Vagina (tissue), 2 donors: ENCODE results near the gene SUPT5H. TPM values are rescaled to one million over a fixed set of nuclear protein-coding genes. Genes with fewer than 3 reads are reported as not detected.

Experiments
- DNase-seq, 2 donors: peaks; one replicate each; pipeline ENCODE4 v3.0.0-alpha.2; 2017; ENCODE audit errors: extremely low spot score in 2 of 2
- H3K27ac ChIP-seq: fragments of 200-600 bp; sonication (generic); one replicate; pipeline ENCODE4 v1.5.1; 2019
- H3K27me3 ChIP-seq: fragments of 200-600 bp; sonication (generic); one replicate; pipeline ENCODE4 v1.5.1; 2019
- H3K36me3 ChIP-seq, 2 donors: fragments of 200-600 bp; sonication (generic); one replicate each; pipeline ENCODE4 v1.5.1; 2017 to 2019
- H3K4me1 ChIP-seq: fragments of 200-600 bp; sonication (generic); one replicate; pipeline ENCODE4 v1.5.1; 2019
- H3K4me3 ChIP-seq, 2 donors: fragments of 200-600 bp; sonication (generic); 1 replicate in 1 of 2; 2 replicates in 1 of 2; pipeline ENCODE4 v1.5.1; 2016 to 2019
- H3K9me3 ChIP-seq: fragments of 200-600 bp; sonication (generic); one replicate; pipeline ENCODE4 v1.5.1; 2019
- POLR2A ChIP-seq, 2 donors: fragments of 450-650 bp; IDR thresholded peaks; one replicate each; pipeline ENCODE4 v1.6.1; 2017; ENCODE audit warnings: antibody characterized with exemption in 2 of 2, mild to moderate bottlenecking in 2 of 2, moderate library complexity in 2 of 2
- POLR2AphosphoS5 ChIP-seq, 2 donors: sonication (generic); formaldehyde crosslinking; IDR thresholded peaks; one replicate each; pipeline ENCODE4 v1.9.0; 2017; ENCODE audit warnings: antibody characterized with exemption in 2 of 2, mild to moderate bottlenecking in 2 of 2, low read depth in 1 of 2; ENCODE audit not compliant: insufficient read depth in 1 of 2
- intact Hi-C: fragments of 100-400 bp; cut with DNase I; formaldehyde crosslinking; loops from one replicate; pipeline ENCODE4 v1.15.1; 2023
- microRNA-seq: library from miRNA; unstranded; fragments of <30 nt; microRNA quantifications from one replicate; pipeline ENCODE4, GENCODE V29; 2017; ENCODE audit warnings: borderline number of aligned reads, borderline replicate concordance
- small RNA-seq: library from RNA; depleted of rRNA; stranded (forward); fragments of <200 nt; gene quantifications from one replicate; pipeline ENCODE3, GENCODE V24; 2016
- total RNA-seq: library from RNA; depleted of rRNA; stranded (reverse); fragments of >200 nt; gene quantifications from one replicate; pipeline ENCODE4 v1.2.3, GENCODE V29; 2016
- TF ChIP-seq, protein P1 (sequence below), 3 experiments: fragments of 450-650 bp in 2 of 3; fragments of 200-600 bp in 1 of 3; sonication (generic) in 1 of 3; IDR thresholded peaks; one replicate each; pipeline ENCODE4 v1.5.1; 2017 to 2019; ENCODE audit warnings: antibody characterized with exemption in 3 of 3, mild to moderate bottlenecking in 2 of 3, moderate library complexity in 2 of 3

The SUPT5H gene
- total RNA-seq, 1 donor from 2014 or later: 113 TPM

DNA sequence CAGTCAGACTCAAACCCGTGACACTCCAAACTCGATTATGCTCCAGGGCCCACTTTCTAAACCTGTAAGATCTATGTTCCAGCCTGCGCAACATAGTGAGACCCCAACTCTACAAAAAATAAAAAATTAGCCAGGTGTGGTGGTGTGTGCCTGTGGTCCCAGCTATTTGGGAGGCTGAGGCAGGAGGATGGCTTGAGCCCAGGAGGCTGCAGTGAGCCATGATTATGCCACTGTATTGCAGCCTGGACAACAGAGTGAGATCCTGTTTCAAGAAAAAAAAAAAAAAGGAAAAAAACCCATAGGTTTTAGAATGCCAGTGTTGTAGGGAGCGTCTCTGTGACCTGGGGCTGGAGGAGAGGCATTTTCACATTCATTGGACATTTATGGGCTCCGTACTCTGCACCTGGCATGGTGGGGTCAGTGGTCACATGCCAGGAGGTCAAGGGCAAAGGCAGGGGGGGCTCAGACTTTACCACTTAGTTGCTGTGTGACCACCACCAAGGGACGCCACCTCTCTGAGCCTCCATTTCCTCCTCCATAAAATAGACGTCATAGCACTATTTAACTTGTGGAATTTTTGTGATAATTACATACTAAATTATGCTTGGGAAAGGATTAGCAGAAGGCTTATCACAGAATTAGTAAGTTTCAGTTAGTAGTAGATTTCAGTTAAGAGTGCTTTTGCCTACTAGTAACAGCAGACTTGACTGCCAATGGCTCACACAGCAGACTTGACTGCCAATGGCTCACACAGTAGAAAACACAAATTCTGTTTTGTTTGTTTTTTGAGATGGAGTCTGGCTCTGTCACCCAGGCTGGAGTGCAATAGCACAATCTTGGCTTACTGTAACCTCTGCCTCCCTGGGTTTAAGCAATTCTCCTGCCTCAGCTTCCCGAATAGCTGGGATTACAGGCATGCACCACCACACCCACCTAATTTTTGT is 75.4 kb downstream of the SUPT5H start:
- H3K27me3 ChIP-seq: no peaks in the 10 kb centered on the region
- H3K9me3 ChIP-seq: no peaks in the 10 kb centered on the region
- peaks cover 2% of the 10 kb centered on the region for H3K4me1 ChIP-seq
- intact Hi-C loops: no loop called here
- TF ChIP-seq, protein P1, sequence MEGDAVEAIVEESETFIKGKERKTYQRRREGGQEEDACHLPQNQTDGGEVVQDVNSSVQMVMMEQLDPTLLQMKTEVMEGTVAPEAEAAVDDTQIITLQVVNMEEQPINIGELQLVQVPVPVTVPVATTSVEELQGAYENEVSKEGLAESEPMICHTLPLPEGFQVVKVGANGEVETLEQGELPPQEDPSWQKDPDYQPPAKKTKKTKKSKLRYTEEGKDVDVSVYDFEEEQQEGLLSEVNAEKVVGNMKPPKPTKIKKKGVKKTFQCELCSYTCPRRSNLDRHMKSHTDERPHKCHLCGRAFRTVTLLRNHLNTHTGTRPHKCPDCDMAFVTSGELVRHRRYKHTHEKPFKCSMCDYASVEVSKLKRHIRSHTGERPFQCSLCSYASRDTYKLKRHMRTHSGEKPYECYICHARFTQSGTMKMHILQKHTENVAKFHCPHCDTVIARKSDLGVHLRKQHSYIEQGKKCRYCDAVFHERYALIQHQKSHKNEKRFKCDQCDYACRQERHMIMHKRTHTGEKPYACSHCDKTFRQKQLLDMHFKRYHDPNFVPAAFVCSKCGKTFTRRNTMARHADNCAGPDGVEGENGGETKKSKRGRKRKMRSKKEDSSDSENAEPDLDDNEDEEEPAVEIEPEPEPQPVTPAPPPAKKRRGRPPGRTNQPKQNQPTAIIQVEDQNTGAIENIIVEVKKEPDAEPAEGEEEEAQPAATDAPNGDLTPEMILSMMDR (IDR thresholded peaks at IDR 0.05): no peak
- TF ChIP-seq POLR2AphosphoS5 (IDR thresholded peaks at IDR 0.05; ENCODE audit: insufficient read depth in 1 of 2, low read depth in 1 of 2) (no peak), POLR2A (IDR thresholded peaks at IDR 0.05) (no peak)
- H3K27ac ChIP-seq: no peak overlapping the region
- H3K36me3 ChIP-seq: no peaks in the 10 kb centered on the region
- no peak overlapping the region for H3K4me3 ChIP-seq
- DNase-seq: no peak

DNA sequence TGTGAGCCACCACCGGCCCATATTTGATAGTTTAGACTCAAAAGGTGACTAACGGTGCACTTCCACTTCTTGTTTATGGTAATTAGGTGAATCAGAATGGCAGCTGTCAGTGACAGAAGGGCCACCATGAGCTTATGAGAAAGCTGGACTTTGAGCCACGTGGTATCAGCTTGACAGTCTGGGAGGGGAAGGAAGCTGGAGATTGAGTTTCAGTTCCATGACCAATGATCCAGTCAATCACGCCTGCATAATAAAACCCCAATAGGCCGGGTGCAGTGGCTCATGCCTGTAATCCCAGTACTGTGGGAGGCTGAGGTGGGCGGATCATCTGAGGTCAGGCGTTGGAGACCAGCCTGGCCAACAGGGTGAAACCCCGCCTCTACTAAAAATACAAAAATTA is 79.1 kb downstream of the SUPT5H start:
- DNase-seq: no peak
- intact Hi-C loops: no loop called here
- Histone ChIP-seq H3K4me1 (no peaks in the 10 kb centered on the region), H3K9me3 (no peaks in the 10 kb centered on the region), H3K36me3 (no peaks in the 10 kb centered on the region), H3K27ac (no peak overlapping the region), H3K27me3 (no peaks in the 10 kb centered on the region), H3K4me3 (no peak overlapping the region)
- TF ChIP-seq, protein P1 (IDR thresholded peaks at IDR 0.05): no peak
- TF ChIP-seq POLR2AphosphoS5 (IDR thresholded peaks at IDR 0.05; ENCODE audit: insufficient read depth in 1 of 2, low read depth in 1 of 2) (no peak), POLR2A (IDR thresholded peaks at IDR 0.05) (no peak)

DNA sequence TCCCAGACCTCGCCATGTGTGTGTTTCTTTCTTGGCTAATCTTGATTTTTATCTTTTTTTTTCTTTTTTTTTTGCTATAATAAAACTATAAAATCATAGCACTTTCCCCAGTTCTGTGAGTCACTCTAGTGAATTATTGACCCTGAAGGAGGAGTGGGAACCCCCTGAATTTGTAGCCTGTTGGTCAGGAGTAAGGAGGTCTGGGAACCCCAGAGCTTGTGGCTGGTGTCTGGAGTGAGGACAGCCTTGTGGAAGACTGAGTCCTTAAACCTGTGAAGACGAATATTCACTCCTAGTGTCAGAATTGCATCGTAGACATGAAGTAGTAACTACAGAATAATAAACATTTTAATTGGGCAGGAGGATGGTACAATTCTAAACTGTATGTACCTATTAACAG is 79.8 kb downstream of the SUPT5H start:
- H3K4me1 ChIP-seq: no peaks in the 10 kb centered on the region
- DNase-seq: no peak
- no peak overlapping the region for H3K27ac ChIP-seq
- no peak for TF ChIP-seq POLR2AphosphoS5 (IDR thresholded peaks at IDR 0.05; ENCODE audit: insufficient read depth in 1 of 2, low read depth in 1 of 2)
- TF ChIP-seq, protein P1 (IDR thresholded peaks at IDR 0.05): no peak
- no peak for TF ChIP-seq POLR2A (IDR thresholded peaks at IDR 0.05)
- H3K36me3 ChIP-seq: no peaks in the 10 kb centered on the region
- H3K4me3 ChIP-seq: no peak overlapping the region
- H3K27me3 ChIP-seq: no peaks in the 10 kb centered on the region
- intact Hi-C loops: no loop called here
- H3K9me3 ChIP-seq: no peaks in the 10 kb centered on the region

Small RNA genes within 50 kb of the gene (microRNA-seq; reads per million reads assigned to microRNA genes)
- not detected for gene MIR4530

Small RNA genes within 50 kb of the gene (small RNA-seq; reads per million reads assigned to genes)
- gene MIR4530: not detected

Other genes with a start within 250 kb of the SUPT5H start
- 41.7 TPM for gene NCCRP1, start 248.6 kb upstream of the SUPT5H start, total RNA-seq
- gene SYCN, start 241.3 kb upstream of the SUPT5H start, total RNA-seq: not detected
- not detected for gene IFNL3, start 200.6 kb upstream of the SUPT5H start, total RNA-seq
- not detected for gene IFNL4, start 196.7 kb upstream of the SUPT5H start, total RNA-seq
- not detected for gene IFNL2, start 177.2 kb upstream of the SUPT5H start, total RNA-seq
- gene IFNL1, start 149.2 kb upstream of the SUPT5H start, total RNA-seq: not detected
- gene LRFN1, start 124.7 kb upstream of the SUPT5H start, total RNA-seq: 3.9 TPM
- 7.1 TPM for gene GMFG, start 109.5 kb upstream of the SUPT5H start, total RNA-seq
- gene SAMD4B, start 103.2 kb upstream of the SUPT5H start, total RNA-seq: 128 TPM
- 70.2 TPM for gene PAF1, start 54.5 kb upstream of the SUPT5H start, total RNA-seq
- gene MED29, start 54.2 kb upstream of the SUPT5H start, total RNA-seq: 37.8 TPM
- gene ZFP36, start 38.7 kb upstream of the SUPT5H start, total RNA-seq: 631 TPM
- gene PLEKHG2, start 32.9 kb upstream of the SUPT5H start, total RNA-seq: 18.9 TPM
- 3,724 TPM for gene RPS16, start 9.6 kb upstream of the SUPT5H start, total RNA-seq
- gene TIMM50, start 35.3 kb downstream of the SUPT5H start, total RNA-seq: 65.3 TPM
- gene DLL3, start 53.4 kb downstream of the SUPT5H start, total RNA-seq: not detected
- not detected for gene SELENOV, start 69.6 kb downstream of the SUPT5H start, total RNA-seq
- 3.7 TPM for gene EID2B, start 87.3 kb downstream of the SUPT5H start, total RNA-seq
- gene EID2, start 94.6 kb downstream of the SUPT5H start, total RNA-seq: 13.5 TPM
- gene LGALS13, start 156.9 kb downstream of the SUPT5H start, total RNA-seq: not detected
- not detected for gene LGALS16, start 210.3 kb downstream of the SUPT5H start, total RNA-seq